NB4 (cell line): ENCODE measurements around the gene SCYGR5.

ENCODE experiments used
- DNase-seq: peaks from one replicate; pipeline ENCODE4 v3.0.0; 2010; ENCODE audit warnings: low read depth
- H3K4me3 ChIP-seq: one replicate; pipeline ENCODE4 v1.5.1; 2011; ENCODE audit warnings: mild to moderate bottlenecking, low read depth, low read length, moderate library complexity
- CTCF ChIP-seq: IDR thresholded peaks from one replicate; pipeline ENCODE4 v1.5.1; 2012; ENCODE audit warnings: low read depth, low read length
- MAX ChIP-seq: IDR thresholded peaks from 2 replicates; pipeline ENCODE4 v1.6.1; 2011; ENCODE audit warnings: low read depth, low read length
- MYC ChIP-seq: IDR thresholded peaks from 2 replicates; pipeline ENCODE4 v1.6.1; 2011; ENCODE audit warnings: low read depth, low read length
- POLR2A ChIP-seq: IDR thresholded peaks from 2 replicates; pipeline ENCODE4 v1.6.1; 2011; ENCODE audit warnings: mild to moderate bottlenecking; ENCODE audit not compliant: insufficient read length; ENCODE audit errors: extremely low read depth

Gene SCYGR5

GRCh38 chr2:227706859-227707258, 40.3 kb downstream of the SCYGR5 start:
- TF ChIP-seq MAX (no peak), MYC (no peak), POLR2A (no peak), CTCF (no peak)
- no peak for DNase-seq
- no peak overlapping the region for H3K4me3 ChIP-seq

DNA sequence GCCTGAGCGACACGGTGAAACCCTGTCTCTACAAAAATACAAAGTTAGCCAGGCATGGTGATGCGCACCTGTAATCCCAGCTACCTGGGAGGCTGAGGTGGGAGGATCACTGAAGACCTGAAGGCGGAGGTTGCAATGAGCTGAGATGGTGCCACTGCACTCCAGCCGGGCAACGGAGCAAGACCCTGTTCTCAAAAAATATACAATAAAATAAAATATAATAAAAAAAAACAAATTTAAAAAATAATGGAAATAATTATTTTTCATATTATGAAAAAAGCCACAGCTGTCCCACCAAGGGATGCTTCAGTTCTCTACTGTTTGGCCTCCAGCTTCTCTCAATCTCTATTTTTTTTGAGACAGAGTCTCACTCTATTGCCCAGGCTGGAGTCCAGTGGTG, 40.8 kb downstream of the SCYGR5 start:
- no peak for TF ChIP-seq CTCF
- no peak for TF ChIP-seq MYC
- DNase-seq: no peak
- no peak overlapping the region for H3K4me3 ChIP-seq

- no peak for DNase-seq
- no peak overlapping the region for H3K4me3 ChIP-seq
- TF ChIP-seq MYC (no peak), MAX (no peak), CTCF (no peak), POLR2A (no peak)
Measured at GRCh38 chr2:227710986-227711385, 44.4 kb downstream of the SCYGR5 start.

DNA sequence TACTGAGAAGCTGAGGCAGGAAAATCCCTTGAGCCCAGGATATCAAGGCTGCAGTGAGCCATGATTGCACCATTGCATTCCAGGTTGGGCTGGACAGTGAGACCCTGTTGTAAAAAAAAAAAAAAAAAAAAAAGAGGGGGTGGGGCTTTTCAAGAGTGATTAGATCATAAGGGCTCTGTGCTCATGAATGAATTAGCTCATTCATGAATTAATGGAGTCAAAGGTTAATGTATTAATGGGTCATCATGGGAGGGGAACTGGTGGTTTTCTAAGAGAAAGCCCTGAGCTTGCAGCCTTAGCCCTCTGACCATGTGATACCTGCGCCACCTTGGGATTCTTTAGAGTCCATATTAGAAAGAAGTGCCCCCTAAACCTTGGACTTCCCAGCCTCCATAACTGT, 46.7 kb downstream of the SCYGR5 start:
- DNase-seq: no peak
- TF ChIP-seq MYC: no peak
- no peak for TF ChIP-seq CTCF
- TF ChIP-seq POLR2A: no peak
- no peak for TF ChIP-seq MAX
- H3K4me3 ChIP-seq: no peak overlapping the region

GRCh38 chr2:227716501-227716900, 49.9 kb downstream of the SCYGR5 start:
- TF ChIP-seq MAX (no peak), POLR2A (no peak), CTCF (no peak), MYC (no peak)
- no peak for DNase-seq
- H3K4me3 ChIP-seq: no peak overlapping the region
